Panc1 (cell line): ENCODE data around the gene USP32.

Experiments used
- SIN3A ChIP-seq: IDR thresholded peaks from 2 replicates; pipeline ENCODE4 v1.6.1; 2012; ENCODE audit warnings: low read depth, mild to moderate bottlenecking, low read length, moderate library complexity, borderline replicate concordance; ENCODE audit not compliant: insufficient read depth
- TF ChIP-seq, protein P1 (sequence below): fragments of 450-650 bp; IDR thresholded peaks from 2 replicates; pipeline ENCODE4 v1.5.1; 2017; ENCODE audit warnings: mild to moderate bottlenecking

- TF ChIP-seq, protein P1, sequence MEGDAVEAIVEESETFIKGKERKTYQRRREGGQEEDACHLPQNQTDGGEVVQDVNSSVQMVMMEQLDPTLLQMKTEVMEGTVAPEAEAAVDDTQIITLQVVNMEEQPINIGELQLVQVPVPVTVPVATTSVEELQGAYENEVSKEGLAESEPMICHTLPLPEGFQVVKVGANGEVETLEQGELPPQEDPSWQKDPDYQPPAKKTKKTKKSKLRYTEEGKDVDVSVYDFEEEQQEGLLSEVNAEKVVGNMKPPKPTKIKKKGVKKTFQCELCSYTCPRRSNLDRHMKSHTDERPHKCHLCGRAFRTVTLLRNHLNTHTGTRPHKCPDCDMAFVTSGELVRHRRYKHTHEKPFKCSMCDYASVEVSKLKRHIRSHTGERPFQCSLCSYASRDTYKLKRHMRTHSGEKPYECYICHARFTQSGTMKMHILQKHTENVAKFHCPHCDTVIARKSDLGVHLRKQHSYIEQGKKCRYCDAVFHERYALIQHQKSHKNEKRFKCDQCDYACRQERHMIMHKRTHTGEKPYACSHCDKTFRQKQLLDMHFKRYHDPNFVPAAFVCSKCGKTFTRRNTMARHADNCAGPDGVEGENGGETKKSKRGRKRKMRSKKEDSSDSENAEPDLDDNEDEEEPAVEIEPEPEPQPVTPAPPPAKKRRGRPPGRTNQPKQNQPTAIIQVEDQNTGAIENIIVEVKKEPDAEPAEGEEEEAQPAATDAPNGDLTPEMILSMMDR: no peak
- no peak for TF ChIP-seq SIN3A
Observed at GRCh38 chr17:60358606-60359225, 33.2 kb downstream of the USP32 start.
